ENCODE data around the gene ARMH1. TPM values are rescaled to one million over a fixed set of nuclear protein-coding genes. Genes with fewer than 3 reads are reported as not detected.

Gene ARMH1
- total RNA-seq, 1 donor from 2014 or later, result 14.5 TPM

DNA sequence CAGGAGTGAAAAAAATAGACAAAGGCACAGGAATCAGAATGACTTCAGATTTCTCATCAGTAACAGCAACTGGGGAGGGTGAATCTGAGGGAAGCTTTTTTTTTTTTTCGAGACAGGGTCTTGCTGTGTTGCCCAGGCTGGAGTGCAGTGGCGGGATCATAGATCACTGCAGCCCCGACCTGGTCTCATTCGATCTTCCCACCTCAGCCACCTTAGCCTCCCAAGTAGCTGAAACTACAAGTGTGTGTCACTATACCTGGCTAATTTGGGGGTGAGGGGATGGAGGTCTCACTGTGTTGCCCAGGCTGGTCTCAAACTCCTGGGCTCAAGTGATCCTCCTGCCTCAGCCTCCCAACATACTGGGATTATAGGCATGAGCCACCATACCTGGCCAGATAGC, 10.7 kb downstream of the ARMH1 start:
- H3K4me1 ChIP-seq, result no peaks in the 10 kb centered on the region
- DNase-seq (no peak), ATAC-seq (no peak)

GRCh38 chr1:44685881-44686280, 11.4 kb downstream of the ARMH1 start:
- intact Hi-C loops (cut with DNase I), result no loop called here
- ATAC-seq, result no peak
- H3K27me3 ChIP-seq (ENCODE audit: low read depth), result no peaks in the 10 kb centered on the region
- no peaks in the 10 kb centered on the region for H3K36me3 ChIP-seq
- H3K27ac ChIP-seq, result no peak overlapping the region
- TF ChIP-seq CTCF (IDR thresholded peaks at IDR 0.05), result no peak
- H3K4me3 ChIP-seq, result no peak overlapping the region
- H3K4me1 ChIP-seq, result no peaks in the 10 kb centered on the region
- H3K9me3 ChIP-seq, result no peaks in the 10 kb centered on the region
- DNase-seq, result no peak

More for the DNA sequence above, 10.7 kb downstream of the ARMH1 start:
- no peak for TF ChIP-seq CTCF (IDR thresholded peaks at IDR 0.05)
- Histone ChIP-seq H3K36me3 (no peaks in the 10 kb centered on the region), H3K27ac (no peak overlapping the region), H3K27me3 (ENCODE audit: low read depth) (no peaks in the 10 kb centered on the region), H3K4me3 (no peak overlapping the region), H3K9me3 (no peaks in the 10 kb centered on the region)
- intact Hi-C loops (cut with DNase I), result no loop called here

DNA sequence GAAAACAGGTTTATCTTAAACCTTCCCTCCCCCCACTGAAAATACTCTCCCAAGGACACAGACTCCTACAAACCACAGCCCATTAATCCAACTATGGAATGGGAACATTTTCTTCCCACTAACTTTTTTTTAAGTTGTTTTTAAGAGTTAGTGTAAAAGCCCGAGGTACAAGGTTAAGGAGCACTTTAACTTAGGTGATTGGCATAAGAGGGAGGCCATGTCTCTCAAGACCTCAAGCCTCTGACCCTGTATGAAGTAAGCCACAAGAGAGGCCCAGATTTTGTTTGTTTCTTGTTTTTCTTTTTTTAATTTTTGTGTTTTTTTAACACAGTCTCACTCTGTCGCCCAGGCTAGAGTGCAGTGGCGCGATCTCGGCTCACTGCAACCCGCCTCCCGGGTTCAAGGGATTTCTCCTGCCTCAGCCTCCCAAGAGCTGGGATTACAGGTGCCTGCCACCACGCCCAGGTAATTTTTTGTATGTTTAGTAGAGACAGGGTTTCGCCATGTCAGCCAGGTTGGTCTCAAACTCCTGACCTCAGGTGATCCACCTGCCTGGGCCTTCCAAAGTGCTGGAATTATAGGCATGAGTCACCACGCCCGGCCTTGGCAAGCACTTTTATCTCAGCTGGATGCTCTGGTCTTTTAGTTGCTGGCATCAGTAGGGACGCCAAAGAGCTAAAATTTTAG, 14.4 kb downstream of the ARMH1 start:
- TF ChIP-seq CTCF (IDR thresholded peaks at IDR 0.05), result no peak
- H3K36me3 ChIP-seq, result no peaks in the 10 kb centered on the region
- no peak overlapping the region for H3K4me3 ChIP-seq
- DNase-seq (peak; percentile 51), ATAC-seq (peak; percentile 60 to 61)
- H3K9me3 ChIP-seq, result no peaks in the 10 kb centered on the region
- no peak overlapping the region for H3K27ac ChIP-seq
- intact Hi-C loops (cut with DNase I), result no loop called here
- no peaks in the 10 kb centered on the region for H3K4me1 ChIP-seq
- no peaks in the 10 kb centered on the region for H3K27me3 ChIP-seq (ENCODE audit: low read depth)

- Histone ChIP-seq H3K36me3 (no peaks in the 10 kb centered on the region), H3K27me3 (ENCODE audit: low read depth) (no peaks in the 10 kb centered on the region), H3K27ac (no peak overlapping the region), H3K4me3 (no peak overlapping the region), H3K9me3 (no peaks in the 10 kb centered on the region), H3K4me1 (no peaks in the 10 kb centered on the region)
- no peak for ATAC-seq
- TF ChIP-seq CTCF (IDR thresholded peaks at IDR 0.05), result no peak
- no peak for DNase-seq
- intact Hi-C loops (cut with DNase I), result no loop called here
Observed at GRCh38 chr1:44689447-44689765, 14.9 kb downstream of the ARMH1 start.

DNA sequence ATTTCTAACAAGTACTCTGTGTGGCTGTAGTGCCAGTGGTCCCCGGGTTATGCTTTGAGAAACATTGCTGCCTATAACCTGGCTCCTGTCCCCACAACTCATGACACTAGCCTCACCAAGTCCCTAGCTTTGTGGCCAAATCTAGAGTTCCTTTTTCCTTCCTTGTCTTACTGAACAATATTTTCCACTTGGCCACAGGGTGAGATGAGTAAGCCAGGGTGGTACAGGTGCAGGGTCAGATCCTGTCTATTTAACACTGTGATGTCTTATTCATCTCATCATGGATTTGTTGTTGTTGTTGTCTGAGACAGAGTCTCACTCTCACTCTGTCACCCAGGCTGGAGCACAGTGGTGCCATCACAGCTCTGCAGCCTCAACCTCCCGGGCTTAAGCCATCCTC, 18.6 kb downstream of the ARMH1 start:
- H3K27ac ChIP-seq, result no peak overlapping the region
- H3K4me3 ChIP-seq, result no peak overlapping the region
- H3K27me3 ChIP-seq (ENCODE audit: low read depth), result no peaks in the 10 kb centered on the region
- H3K36me3 ChIP-seq, result no peaks in the 10 kb centered on the region
- intact Hi-C loops (cut with DNase I), result no loop called here
- ATAC-seq (no peak), DNase-seq (no peak)
- H3K9me3 ChIP-seq, result no peaks in the 10 kb centered on the region
- TF ChIP-seq CTCF (IDR thresholded peaks at IDR 0.05), result no peak
- H3K4me1 ChIP-seq, result peaks cover 3% of the 10 kb centered on the region

Data from lower lobe of right lung (tissue), 2 donors.